GM19035 (cell line): ENCODE measurements around the gene LRRC51.
"Not testable (repeated sequence)": the region's sequence is repeated elsewhere in the genome, so short reads cannot be mapped to it uniquely, and the experiment has no call there.

Experiments used
- ATAC-seq: cut with Tn5 transposase; IDR thresholded peaks from one replicate; pipeline ENCODE4 v1.9.1; 2021; ENCODE audit not compliant: unreplicated experiment

The LRRC51 gene

GRCh38 chr11:72138821-72139390 is 58.3 kb downstream of the LRRC51 start:
- ATAC-seq = no peak

DNA sequence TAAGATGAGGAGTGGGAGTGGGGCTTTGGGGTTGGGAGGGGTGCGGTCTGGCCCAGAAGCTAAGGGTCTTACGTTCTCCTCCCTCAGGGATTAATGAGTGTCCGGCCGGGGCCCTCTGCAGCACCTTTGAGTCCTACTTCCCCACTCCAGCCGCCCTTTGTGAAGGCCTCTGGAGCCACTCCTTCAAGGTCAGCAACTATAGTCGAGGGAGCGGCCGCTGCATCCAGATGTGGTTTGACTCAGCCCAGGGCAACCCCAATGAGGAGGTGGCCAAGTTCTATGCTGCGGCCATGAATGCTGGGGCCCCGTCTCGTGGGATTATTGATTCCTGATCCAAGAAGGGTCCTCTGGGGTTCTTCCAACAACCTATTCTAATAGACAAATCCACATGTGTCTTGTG is 58.9 kb downstream of the LRRC51 start:
- no peak for ATAC-seq

DNA sequence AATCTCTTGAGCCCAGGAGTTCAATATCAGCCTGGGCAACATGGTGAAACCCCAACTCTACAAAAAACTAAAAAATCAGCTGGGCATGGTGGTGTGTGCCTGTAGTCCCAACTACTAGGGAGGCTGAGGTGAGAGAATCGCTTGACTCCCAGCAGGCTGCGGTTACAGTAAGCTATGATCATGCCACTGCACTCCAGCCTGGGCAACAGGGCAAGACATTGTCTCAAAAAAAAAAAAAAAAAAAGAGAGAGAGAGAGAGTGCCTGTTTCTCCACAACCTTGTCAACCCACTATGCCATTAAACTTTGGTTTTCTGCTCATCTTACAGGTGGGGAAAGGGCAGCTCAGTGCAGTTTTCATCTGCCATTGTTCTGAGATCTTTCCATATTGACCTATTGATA is 60.0 kb downstream of the LRRC51 start:
- ATAC-seq = no peak

GRCh38 chr11:72141066-72141465 is 60.4 kb downstream of the LRRC51 start:
- ATAC-seq = no peak

GRCh38 chr11:72142086-72142485 is 61.4 kb downstream of the LRRC51 start:
- ATAC-seq = not testable (repeated sequence)

DNA sequence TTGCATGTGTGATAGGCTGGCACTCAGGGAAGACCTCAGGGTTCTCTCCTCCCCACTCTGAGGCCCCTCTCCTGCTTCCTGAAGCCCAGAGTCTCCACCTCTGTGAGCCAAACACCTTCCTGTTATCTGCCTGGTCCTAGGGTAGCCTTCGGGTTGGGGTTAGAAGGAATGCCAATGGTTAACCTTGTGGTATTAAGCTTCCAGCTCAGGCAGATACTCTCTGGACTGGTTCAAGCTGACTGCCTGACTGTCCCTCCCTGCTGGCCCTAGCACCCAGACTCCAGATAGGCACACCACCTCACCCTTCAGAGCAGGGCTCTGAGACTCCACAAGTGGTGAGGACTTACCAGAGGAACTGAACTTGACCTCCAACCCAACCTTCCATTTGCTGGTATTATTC is 61.9 kb downstream of the LRRC51 start:
- ATAC-seq = not testable (repeated sequence)

GRCh38 chr11:72144807-72145565 is 64.3 kb downstream of the LRRC51 start:
- no peak for ATAC-seq
